Gastrocnemius medialis (tissue), 4 donors: ENCODE measurements around the gene ADAM17. TPM values are rescaled to one million over a fixed set of nuclear protein-coding genes. Genes with fewer than 3 reads are reported as not detected.
A peak's percentile ranks its signal among the peaks of the same experiment; 100 is the strongest.

Experiments
- ATAC-seq, 2 donors: fragments of 150-250 bp; one replicate each; pipeline ENCODE4 v1.9.1; 2016
- DNase-seq, 2 donors: peaks; one replicate each; pipeline ENCODE4 v3.0.0-alpha.2; 2019
- H3K27ac ChIP-seq, 4 donors: fragments of 200-600 bp; sonication (generic); 1 replicate in 1 of 4; 2 replicates in 3 of 4; pipeline ENCODE4 v1.5.1; 2016 to 2018; ENCODE audit warnings: mild to moderate bottlenecking in 2 of 4, moderate library complexity in 1 of 4
- H3K27me3 ChIP-seq, 3 donors: fragments of 200-600 bp; sonication (generic) in 2 of 3; 1 replicate in 1 of 3; 2 replicates in 2 of 3; pipeline versions ENCODE4 v1.5.1 to v1.6.0; 2016 to 2019; ENCODE audit warnings: mild to moderate bottlenecking in 1 of 3, moderate library complexity in 1 of 3
- H3K36me3 ChIP-seq, 2 donors: fragments of 200-600 bp; sonication (generic) in 1 of 2; one replicate each; pipeline ENCODE4 v1.5.1; 2017 to 2018
- H3K4me1 ChIP-seq, 2 donors: fragments of 200-600 bp; sonication (generic) in 1 of 2; one replicate each; pipeline ENCODE4 v1.5.1; 2016 to 2017; ENCODE audit warnings: mild to moderate bottlenecking in 2 of 2
- H3K4me3 ChIP-seq, 4 donors: fragments of 200-600 bp; sonication (generic) in 3 of 4; 1 replicate in 1 of 4; 2 replicates in 3 of 4; pipeline ENCODE4 v1.5.1; 2016 to 2019; ENCODE audit warnings: mild to moderate bottlenecking in 2 of 4
- H3K9me3 ChIP-seq, 3 donors: fragments of 200-600 bp; sonication (generic) in 2 of 3; 1 replicate in 1 of 3; 2 replicates in 2 of 3; pipeline ENCODE4 v1.5.1; 2016 to 2019
- POLR2A ChIP-seq, 2 donors: fragments of 450-650 bp; IDR thresholded peaks; one replicate each; pipeline ENCODE4 v1.6.1; 2017; ENCODE audit warnings: antibody characterized with exemption in 2 of 2, mild to moderate bottlenecking in 2 of 2, moderate library complexity in 2 of 2
- in situ Hi-C, 4 donors: fragments of 200-750 bp; cut with MboI; loops; one replicate each; pipeline versions ENCODE4 v1.15.0 to v1.8.0; 2017; ENCODE audit warnings: low sequenced_read_pairs in 4 of 4
- intact Hi-C: fragments of 100-400 bp; cut with DNase I; formaldehyde crosslinking; loops from one replicate; pipeline ENCODE4 v1.15.1; 2023; ENCODE audit warnings: low total_unique reads
- total RNA-seq, 4 donors: library from RNA; depleted of rRNA; stranded (reverse); fragments of >200 nt; gene quantifications; one replicate each; pipeline versions ENCODE4 v1.1.0 to v1.2.3, GENCODE V29; 2016
- TF ChIP-seq, protein P1 (sequence below), 5 experiments: fragments of 450-650 bp in 3 of 5; fragments of 200-600 bp in 2 of 5; sonication (generic) in 2 of 5; IDR thresholded peaks in 4 of 5; conservative IDR thresholded peaks in 1 of 5; 1 replicate in 4 of 5; 2 replicates in 1 of 5; pipeline ENCODE4 v1.5.1; 2016 to 2019; ENCODE audit warnings: antibody characterized with exemption in 5 of 5, mild to moderate bottlenecking in 3 of 5, moderate library complexity in 3 of 5

ADAM17 gene
- total RNA-seq, 4 donors from 2014 or later = 13.5 to 27.1 (median 22.0) TPM

DNA sequence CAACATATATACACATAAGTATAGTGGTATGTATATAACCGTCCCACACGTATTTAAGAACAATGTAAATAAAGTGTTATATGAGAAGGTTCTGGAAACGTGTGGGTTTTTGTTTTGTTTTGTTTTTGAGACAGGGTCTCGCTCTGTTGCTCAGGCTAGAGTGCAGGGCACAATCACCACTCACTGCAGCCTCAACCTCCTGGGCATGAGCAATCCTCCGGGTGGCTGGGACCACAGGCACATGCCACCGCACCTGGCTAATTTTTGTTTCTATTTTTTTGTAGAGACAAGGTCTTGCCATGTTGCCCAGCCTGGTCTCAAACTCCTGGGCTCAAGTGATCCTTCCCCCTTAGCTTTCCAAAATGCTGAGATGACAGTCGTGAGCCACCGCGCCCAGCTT, 6.2 kb downstream of the ADAM17 start:
- peak overlapping the region in 1 of 4 donors; percentile 99 for H3K27ac ChIP-seq
- intact Hi-C loops (no loop called here), in situ Hi-C loops (no loop called here)
- TF ChIP-seq, protein P1, sequence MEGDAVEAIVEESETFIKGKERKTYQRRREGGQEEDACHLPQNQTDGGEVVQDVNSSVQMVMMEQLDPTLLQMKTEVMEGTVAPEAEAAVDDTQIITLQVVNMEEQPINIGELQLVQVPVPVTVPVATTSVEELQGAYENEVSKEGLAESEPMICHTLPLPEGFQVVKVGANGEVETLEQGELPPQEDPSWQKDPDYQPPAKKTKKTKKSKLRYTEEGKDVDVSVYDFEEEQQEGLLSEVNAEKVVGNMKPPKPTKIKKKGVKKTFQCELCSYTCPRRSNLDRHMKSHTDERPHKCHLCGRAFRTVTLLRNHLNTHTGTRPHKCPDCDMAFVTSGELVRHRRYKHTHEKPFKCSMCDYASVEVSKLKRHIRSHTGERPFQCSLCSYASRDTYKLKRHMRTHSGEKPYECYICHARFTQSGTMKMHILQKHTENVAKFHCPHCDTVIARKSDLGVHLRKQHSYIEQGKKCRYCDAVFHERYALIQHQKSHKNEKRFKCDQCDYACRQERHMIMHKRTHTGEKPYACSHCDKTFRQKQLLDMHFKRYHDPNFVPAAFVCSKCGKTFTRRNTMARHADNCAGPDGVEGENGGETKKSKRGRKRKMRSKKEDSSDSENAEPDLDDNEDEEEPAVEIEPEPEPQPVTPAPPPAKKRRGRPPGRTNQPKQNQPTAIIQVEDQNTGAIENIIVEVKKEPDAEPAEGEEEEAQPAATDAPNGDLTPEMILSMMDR (IDR thresholded peaks at IDR 0.05 in 4 of 5, conservative IDR thresholded peaks at IDR 0.05 in 1 of 5) = no peak
- TF ChIP-seq POLR2A (IDR thresholded peaks at IDR 0.05) = no peak
- H3K4me3 ChIP-seq = no peak overlapping the region
- DNase-seq (no peak), ATAC-seq (no peak)
- H3K4me1 ChIP-seq = peaks cover 47 to 64% of the 10 kb centered on the region in 2 donors
- no peaks in the 10 kb centered on the region for H3K36me3 ChIP-seq
- no peaks in the 10 kb centered on the region for H3K9me3 ChIP-seq
- H3K27me3 ChIP-seq = no peaks in the 10 kb centered on the region

DNA sequence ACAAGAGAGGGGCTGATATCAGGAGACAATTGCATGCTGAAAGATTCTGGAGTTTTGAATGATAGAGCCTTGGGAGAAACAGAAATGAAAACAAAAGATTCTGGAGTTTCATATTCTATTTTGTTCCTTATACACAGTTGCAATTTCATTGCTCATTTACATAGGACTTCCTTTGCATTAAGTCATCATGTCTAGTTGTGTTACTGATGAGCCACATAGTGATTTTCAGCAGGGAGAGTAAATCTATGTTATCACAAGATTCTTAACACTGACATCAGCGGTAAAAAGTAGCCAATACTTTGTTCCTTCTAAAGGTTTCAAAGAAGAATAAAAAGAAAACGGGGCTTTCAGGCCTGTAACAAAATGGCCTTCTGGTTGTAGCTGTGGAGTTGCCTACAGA, 7.1 kb downstream of the ADAM17 start:
- DNase-seq (no peak), ATAC-seq (no peak)
- in situ Hi-C loops (no loop called here), intact Hi-C loops (no loop called here)
- Histone ChIP-seq H3K27ac (no peak overlapping the region), H3K9me3 (no peaks in the 10 kb centered on the region), H3K4me1 (peaks cover 39 to 55% of the 10 kb centered on the region in 2 donors), H3K4me3 (no peak overlapping the region), H3K27me3 (no peaks in the 10 kb centered on the region), H3K36me3 (no peaks in the 10 kb centered on the region)
- TF ChIP-seq POLR2A (IDR thresholded peaks at IDR 0.05) = no peak
- TF ChIP-seq, protein P1 (IDR thresholded peaks at IDR 0.05 in 4 of 5, conservative IDR thresholded peaks at IDR 0.05 in 1 of 5) = no peak

- in situ Hi-C loops = no loop called here
- Histone ChIP-seq H3K9me3 (no peaks in the 10 kb centered on the region), H3K27me3 (no peaks in the 10 kb centered on the region), H3K4me1 (peaks cover 31 to 46% of the 10 kb centered on the region in 2 donors), H3K36me3 (no peaks in the 10 kb centered on the region), H3K4me3 (no peak overlapping the region), H3K27ac (no peak overlapping the region)
- intact Hi-C loops = no loop called here
- DNase-seq (no peak), ATAC-seq (no peak)
- TF ChIP-seq, protein P1 (IDR thresholded peaks at IDR 0.05 in 4 of 5, conservative IDR thresholded peaks at IDR 0.05 in 1 of 5) = no peak
- TF ChIP-seq POLR2A (IDR thresholded peaks at IDR 0.05) = no peak
These were observed 8.2 kb downstream of the ADAM17 start for GRCh38 chr2:9547262-9547991.

DNA sequence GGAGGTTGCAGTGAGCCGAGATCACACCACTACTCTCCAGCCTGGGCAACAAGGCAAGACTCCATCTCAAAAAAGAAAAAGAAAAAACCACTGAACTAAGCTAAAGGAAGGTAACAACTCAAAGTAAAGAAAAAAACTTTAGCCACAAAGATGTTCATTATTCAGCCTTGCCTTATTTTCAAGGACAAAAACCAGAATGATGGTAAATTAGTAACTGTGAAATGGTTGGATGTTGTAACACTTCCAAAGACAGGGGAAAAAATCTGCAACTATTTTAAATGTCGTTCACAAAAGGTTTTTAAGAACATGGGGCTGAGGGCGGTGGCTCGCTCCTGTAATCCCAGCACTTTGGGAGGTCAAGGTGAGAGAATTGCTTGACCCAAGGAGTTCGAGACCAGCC, 10.1 kb downstream of the ADAM17 start:
- peaks cover 0 to 6% of the 10 kb centered on the region in 2 donors for H3K36me3 ChIP-seq
- ATAC-seq (no peak), DNase-seq (no peak)
- H3K4me1 ChIP-seq = peaks cover 13 to 27% of the 10 kb centered on the region in 2 donors
- H3K4me3 ChIP-seq = no peak overlapping the region
- H3K9me3 ChIP-seq = no peaks in the 10 kb centered on the region
- no peaks in the 10 kb centered on the region for H3K27me3 ChIP-seq
- TF ChIP-seq, protein P1 (IDR thresholded peaks at IDR 0.05 in 4 of 5, conservative IDR thresholded peaks at IDR 0.05 in 1 of 5) = no peak
- no peak for TF ChIP-seq POLR2A (IDR thresholded peaks at IDR 0.05)
- intact Hi-C loops = no loop called here
- in situ Hi-C loops = no loop called here
- no peak overlapping the region for H3K27ac ChIP-seq
